GM12872 (cell line): ENCODE measurements around the gene BTN3A1.

Source experiments
- TF ChIP-seq, protein P1 (sequence below): IDR thresholded peaks from 3 replicates; pipeline ENCODE4 v1.5.1; 2011; ENCODE audit warnings: low read depth, mild to moderate bottlenecking, low read length, moderate library complexity; ENCODE audit not compliant: insufficient read depth

Gene BTN3A1

DNA sequence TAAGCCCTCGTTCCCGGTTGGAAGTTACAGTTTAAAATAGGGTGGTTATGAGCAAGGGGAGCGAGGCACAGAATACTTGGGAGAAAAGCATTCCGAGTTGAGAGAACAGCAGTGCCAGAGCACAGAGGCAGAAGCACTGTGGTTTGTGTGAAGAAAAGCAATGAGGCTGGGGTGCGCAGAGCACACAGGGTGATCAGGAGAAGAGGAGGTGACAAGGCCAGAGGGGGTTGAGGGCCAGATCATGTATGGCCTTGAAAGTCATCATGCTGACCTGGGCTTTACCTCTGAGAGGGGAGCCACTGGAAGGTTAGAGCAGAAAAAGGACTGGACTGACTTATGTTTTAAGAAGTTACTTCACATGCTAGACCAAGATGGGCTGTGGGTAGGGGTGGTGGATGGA is 40.5 kb upstream of the BTN3A1 start:
- TF ChIP-seq, protein P1, sequence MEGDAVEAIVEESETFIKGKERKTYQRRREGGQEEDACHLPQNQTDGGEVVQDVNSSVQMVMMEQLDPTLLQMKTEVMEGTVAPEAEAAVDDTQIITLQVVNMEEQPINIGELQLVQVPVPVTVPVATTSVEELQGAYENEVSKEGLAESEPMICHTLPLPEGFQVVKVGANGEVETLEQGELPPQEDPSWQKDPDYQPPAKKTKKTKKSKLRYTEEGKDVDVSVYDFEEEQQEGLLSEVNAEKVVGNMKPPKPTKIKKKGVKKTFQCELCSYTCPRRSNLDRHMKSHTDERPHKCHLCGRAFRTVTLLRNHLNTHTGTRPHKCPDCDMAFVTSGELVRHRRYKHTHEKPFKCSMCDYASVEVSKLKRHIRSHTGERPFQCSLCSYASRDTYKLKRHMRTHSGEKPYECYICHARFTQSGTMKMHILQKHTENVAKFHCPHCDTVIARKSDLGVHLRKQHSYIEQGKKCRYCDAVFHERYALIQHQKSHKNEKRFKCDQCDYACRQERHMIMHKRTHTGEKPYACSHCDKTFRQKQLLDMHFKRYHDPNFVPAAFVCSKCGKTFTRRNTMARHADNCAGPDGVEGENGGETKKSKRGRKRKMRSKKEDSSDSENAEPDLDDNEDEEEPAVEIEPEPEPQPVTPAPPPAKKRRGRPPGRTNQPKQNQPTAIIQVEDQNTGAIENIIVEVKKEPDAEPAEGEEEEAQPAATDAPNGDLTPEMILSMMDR: no peak

DNA sequence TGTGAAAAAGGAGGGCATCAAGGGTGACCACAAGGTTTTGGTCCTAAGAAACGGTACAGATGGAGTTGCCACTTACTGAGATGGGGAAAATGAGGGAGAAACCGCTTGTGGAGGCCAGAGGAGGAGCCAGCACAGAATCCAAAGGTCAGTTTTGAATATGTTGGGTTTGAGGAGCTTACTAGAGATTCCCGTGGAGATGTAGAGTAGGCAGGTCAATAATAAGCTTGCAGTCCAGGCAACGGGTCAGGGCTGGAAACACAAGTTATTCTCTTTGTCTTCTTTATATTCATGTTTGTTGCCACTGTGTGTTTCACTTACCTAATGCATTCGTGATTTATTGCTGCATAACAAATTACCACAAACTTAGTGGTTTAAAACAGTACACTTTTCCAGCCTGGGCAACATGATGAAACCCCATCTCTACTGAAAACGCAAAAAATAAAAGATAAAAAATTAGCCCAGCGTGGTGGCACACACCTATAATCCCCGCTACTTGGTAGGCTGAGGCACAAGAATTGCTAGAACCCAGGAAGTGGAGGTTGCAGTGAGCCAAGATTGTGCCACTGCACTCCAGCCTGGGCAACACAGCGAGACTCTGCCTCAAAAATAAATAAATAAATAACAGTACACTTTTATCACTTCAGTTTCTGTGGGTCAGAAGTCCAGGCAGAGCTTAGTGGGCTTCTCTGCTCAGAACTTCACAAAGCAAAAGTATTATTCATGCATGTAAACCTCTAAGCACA is 39.8 kb upstream of the BTN3A1 start:
- TF ChIP-seq, protein P1: no peak

DNA sequence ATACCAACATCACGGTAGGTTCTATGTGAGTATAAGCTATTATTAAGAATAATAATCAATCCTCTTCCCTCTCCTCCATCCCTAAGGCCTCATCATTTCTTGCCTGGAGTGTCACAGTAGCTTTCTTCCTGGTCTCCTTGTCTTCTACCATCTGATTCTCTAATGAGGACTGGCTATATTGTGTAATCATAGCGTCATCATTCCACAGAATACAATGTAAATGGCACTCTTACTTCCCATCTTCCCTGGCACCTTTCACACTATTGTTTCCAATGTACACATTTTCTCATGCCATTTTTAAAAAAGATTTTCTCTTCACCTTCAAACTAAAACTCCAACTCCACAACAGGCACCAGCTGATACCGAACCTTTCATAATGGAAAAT is 39.2 kb upstream of the BTN3A1 start:
- TF ChIP-seq, protein P1: no peak

DNA sequence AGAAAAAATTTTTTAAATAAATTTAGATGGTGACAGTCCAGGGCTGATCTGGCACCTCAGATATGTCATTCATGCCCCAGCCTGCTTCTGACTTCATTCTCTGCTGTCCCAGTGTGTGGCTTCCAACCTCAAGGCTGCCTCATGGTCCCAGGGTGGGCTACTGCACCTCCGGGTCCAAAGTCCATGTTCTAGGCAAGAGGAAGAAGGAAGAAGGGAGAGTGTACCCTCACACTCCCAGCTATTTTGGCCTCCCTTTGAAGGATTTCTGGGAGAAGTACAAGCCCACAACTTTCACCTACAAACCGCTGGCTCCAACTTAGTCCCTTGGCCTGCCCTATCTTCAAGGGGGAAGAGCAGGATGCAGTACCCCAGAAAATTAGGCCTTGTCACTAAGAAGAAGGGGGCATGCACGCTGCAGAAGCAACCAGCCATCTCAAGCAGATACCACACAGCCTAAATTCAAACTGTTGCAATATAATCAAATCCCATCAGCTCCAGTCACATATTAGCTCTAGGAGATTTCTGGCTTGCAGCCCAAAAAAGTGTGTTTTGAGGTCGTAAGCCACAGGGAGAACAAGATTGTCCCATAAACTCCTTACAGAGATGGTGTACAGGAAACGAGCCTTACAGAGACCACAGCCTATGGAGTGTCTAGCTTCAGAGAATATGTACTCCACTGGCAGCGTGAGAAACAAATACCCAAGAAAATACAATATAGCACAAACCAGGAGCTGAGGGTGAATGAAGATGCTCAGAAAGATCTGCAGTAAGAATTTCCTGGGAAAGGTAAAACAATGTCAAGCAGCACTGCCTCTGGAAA is 38.0 kb upstream of the BTN3A1 start:
- TF ChIP-seq, protein P1: no peak

DNA sequence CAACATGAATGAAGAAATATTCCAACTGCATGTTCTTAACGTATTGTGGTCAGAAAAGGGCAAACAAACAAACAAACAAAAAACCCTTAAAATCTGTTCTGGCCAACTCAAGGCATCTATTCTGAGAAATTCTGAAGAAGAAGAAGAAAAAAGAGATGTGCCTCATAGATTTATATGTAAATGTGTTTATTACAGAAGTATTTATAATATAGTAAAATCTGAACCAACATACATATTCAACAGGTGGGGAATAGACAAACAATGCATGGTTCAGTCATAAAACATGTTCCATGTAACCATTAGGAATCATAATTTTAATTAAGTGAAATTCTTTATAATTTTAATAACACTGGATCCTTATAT is 36.5 kb upstream of the BTN3A1 start:
- TF ChIP-seq, protein P1: no peak

DNA sequence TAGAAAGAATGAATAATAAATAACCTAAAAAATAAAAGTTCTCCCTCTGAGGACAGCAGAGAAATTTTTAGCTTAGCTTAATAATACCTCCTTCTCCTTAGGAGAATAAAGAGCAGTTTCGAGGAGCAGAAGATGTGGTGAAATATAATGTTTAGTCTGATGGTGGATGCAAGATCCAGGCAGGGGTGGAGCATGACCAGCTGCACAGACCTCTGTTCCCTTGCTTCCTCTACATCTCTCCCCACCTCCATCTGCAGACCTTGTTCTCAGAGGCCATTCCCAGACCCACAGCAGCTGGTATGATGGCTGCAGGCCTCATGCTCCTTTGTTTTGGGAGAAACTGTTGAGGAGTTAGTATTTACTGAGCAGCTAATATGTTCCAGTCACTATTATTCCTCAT is 35.6 kb upstream of the BTN3A1 start:
- TF ChIP-seq, protein P1: no peak

DNA sequence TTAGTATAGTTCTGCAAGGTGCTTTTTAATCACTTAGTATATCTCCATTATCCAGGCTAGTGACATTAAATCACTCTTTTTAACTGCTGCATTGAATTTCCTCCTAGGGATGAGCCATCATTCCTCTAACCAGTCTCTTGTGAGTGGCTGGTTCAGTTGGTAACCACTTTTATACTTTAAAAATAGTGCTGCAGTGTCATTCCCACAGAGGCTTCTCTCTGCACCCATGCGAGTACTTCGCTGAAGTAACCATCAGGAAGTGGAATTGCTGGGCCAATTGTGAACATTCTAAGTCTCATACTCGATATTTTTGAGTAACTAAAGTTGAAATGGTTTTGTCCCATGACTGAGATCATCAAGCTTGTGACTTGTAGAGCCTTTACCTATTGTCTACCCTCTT is 35.0 kb upstream of the BTN3A1 start:
- TF ChIP-seq, protein P1: no peak
